Adrenal gland (tissue), 5 donors: ENCODE measurements around the gene SOX10.

Experiments used
- CTCF ChIP-seq, 6 experiments: fragments of 450-650 bp in 4 of 6; fragments of 200-600 bp in 2 of 6; sonication (generic) in 1 of 6; IDR thresholded peaks; 1 replicate in 5 of 6; 2 replicates in 1 of 6; pipeline versions ENCODE4 v1.5.1 to v1.8.0; 2016 to 2021; ENCODE audit warnings: antibody characterized with exemption in 6 of 6, mild to moderate bottlenecking in 2 of 6, moderate library complexity in 1 of 6
- POLR2A ChIP-seq, 2 donors: fragments of 450-650 bp; IDR thresholded peaks; one replicate each; pipeline ENCODE4 v1.6.1; 2017; ENCODE audit warnings: antibody characterized with exemption in 2 of 2, mild to moderate bottlenecking in 2 of 2, moderate library complexity in 1 of 2
- donor health status: DM: no; HTN: no; CAD: no.

- TF ChIP-seq CTCF (IDR thresholded peaks at IDR 0.05) (no peak), POLR2A (IDR thresholded peaks at IDR 0.05) (no peak)
Measured at GRCh38 chr22:38014083-38014482, 29.7 kb upstream of the SOX10 start.
